Inferior parietal cortex (tissue), 1 donor: ENCODE measurements around the gene THTPA.

Experiments
- DNase-seq: peaks from one replicate; pipeline ENCODE4 v3.0.0-alpha.2; 2016; ENCODE audit errors: extremely low spot score

The THTPA gene

DNA sequence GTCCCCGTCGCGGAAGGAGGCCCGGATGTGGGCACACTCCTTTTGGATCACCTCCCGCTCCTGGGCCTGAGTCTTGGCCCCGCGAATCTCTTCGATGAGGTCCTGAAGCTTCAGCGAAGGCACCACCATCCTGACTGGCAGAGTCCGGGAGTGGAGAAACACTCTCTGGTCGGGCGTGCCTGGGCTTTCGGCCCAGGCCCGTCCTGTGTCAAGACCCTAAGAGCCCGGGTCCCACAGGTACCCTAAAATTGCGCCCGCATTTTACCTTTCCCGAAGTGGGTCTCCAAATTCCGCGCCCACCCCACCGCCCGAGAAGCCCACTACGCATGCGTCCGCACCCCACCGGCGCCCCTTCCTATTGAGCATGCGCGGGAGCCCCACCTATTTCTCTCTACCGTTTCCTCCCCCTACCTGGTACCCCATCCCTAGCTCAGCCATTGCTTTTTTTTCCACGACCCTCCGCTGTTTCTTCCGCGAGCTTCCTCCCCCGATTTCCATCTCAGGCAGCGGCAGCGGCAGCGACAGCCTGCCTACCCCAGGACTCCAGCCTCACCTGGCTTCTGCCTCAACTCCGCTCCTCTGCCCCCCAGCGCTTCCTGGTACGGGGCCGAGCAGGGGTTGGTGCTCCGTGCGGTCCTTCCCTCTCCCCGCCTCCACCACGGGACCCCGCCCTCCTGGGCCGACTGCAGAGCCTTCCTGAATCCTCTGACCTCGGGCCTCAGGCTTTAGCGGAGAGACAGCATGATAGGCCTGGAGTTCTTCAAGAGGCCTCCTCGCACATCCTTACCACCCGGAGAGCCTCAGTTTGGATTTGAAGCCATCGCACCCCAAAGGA is 11.3 kb downstream of the THTPA start, which contains the start of gene AP1G2:
TSS of gene AP1G2 (minus strand) at position 606 of the 835 bp plus-strand sequence. CDS start at position 129, 477 bp downstream.
- DNase-seq: no peak

DNA sequence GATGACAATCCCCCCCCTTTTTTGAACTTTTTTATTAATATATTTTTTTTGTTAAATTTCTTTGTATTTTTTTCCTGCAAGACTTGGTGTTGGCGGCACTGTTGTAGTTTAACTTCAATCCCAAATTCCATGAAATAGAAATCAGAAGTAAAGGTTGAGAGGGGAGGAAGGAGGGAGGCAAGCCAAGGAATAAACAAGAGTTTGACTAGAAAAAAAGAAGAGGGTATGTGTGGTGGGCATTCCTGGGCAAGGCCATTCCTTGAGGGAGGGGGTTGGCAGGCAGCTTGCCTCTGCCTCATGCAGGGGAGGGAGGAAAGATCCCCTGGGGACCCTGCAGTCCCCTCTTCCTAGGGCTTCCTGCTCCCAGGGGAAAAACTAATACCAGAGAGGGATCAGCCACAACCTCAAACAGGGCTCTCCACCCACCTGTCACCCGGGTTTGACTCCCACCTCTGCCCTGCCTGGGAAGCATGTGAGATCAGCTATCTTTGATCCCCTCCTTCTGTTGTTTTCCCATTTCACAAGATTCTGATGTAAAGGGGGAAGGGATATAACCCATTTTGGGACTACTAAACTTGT is 12.0 kb downstream of the THTPA start:
- DNase-seq: no peak

DNA sequence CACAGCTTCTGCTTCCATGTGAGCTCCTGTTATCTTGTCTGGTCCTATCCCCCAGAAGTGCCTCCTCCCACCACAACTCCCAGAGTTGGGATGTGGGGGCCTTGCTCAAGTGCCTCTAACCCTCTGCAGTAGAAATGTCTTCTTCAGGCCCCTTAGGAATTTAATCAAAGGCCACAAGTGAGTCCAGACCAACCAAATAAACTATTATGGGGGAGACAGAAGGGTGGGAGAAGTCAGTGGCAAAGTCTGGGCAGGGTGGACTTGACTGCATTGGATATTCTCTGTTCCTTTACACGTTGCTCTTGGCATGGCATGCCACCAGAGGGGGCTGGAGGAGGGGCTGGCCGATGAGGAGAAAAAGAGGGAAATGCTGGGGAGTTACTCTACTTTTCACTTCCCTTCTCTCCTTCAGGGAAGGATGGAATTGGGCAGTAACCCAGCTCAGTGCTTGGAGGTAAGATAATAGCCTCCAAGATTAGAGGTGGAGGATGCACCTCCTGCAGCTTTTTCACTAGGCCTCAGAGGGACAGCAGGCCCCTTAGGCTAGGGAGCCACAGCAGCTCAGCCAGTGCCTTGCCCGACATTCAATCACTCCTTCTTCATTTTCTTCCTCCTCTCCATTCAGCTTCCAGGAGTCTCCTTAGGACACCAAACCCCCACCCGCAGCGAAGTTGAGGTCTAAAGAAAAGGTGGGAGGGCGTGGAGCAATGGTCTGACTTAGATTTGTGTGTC is 12.7 kb downstream of the THTPA start:
- no peak for DNase-seq

DNA sequence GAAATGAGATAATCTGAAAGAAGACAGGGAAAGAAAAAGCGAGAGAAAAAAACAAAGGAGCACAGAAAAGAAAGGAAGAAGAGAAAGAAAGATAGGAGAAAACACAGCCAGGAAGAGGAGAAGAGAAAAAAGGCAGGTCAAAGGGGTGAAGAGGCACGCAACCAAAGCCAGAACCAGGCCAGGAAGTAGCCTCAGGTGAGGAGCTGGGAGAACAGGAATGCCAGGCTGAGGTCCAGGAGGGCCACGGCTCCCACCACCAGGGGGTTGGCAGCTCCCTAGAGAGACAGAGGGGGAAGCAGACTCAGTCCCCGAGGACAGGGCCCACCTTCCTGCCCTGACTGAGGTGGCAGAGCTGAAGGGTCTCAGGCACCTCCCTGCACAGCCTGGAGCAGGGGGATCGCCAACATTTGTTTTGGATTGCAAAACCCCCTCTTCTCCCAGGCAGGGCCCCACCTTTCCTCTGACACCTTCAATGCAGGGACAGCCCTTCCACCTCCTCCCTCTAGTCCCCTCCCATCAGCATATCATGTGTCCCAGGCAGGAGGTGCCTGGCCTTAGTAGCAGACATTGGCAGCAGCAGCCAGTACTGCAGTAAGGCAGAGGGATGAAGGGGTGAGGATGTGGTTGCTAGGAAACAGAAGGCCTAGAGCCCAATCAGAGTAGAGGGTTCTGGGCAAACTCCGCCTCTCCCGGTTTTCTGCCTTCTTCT is 13.5 kb downstream of the THTPA start:
- DNase-seq: peak; percentile 61

DNA sequence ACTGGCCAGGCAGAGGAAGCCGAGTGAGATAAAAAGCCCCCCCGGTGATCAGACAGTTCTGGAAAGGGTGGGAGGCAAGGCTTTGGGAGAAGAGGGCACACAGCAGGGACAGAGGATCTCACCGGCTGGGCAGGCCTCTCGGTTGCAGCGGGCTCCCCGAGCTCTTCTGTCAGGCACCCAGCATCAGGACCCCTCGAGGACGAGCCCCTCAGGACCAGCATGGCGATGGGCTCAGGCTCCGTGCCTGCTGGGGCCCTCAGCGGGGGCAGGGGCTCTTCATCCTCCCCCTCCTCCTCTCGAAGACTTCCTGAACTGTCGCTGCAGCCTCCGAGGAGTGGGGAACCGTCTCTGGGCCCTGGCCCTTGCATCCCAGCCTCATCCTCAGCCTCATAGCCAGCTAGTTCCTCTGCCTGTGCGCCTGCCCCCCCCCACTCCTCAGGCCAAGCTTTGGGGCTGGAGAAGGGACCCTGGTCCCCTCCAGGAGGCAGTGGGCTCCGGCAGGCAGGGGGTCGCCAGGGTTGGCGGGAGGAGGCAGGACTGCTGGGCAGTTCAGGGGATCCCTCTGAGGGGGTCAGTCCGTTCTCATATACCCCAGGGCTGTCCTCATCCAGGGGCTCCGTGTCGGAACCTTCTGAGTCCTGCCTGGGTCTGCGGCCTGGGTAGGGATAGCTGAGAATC is 14.9 kb downstream of the THTPA start:
- no peak for DNase-seq

DNA sequence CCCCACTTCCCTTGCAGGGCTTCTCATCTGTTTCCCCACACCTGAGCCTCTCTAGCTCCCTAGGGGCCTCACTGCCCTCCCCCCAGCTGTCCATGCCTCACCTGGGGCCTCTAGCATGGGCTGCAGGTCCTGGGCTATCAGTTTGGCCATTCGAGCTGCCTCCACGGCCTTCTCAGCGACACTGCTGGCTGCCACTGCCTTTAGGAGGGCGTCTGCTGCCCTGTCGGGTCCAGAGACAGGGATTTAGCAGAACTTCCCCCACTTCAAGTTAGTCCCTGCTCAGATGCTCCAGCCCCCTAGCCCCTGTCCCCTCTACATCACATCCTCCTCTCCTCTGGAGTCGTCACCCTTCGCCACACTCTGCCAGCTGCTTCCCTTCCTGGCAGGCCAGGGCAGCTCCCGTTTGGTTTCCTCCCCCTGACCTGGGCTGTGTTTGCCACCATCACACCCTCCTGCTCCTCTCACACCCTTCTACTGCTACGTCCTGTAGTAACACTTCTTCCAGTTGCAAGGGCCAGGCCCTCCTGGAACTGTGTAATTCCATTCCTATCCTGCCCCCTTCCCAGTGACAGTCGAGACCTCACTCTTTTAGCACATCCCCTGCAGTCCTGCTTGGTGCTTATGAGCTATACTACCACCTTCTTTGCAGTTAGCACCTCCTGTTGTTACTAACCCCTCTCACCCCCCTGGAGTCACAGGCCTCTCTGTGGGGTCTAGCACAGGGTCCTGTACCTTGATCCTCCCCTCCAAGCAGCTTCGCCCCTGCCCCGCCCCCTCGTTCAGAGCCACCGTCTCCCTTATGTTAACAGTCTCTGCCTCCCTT is 15.8 kb downstream of the THTPA start:
- peak; percentile 1 for DNase-seq

DNA sequence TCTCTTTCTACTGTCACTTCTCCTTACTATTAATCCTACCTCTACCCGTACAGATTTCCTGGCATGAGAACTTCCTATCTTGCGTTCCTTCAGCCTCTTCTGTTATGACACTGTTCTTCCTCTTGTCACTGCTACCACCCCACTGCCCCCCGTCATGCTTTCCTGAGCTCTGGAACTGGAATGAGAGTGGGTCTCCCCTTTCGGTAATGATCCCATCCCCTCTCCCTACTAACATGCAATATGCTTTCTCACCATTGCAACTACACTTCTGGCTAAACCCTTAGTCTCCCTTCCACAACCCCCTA is 16.4 kb downstream of the THTPA start:
- peak; percentile 1 for DNase-seq

DNA sequence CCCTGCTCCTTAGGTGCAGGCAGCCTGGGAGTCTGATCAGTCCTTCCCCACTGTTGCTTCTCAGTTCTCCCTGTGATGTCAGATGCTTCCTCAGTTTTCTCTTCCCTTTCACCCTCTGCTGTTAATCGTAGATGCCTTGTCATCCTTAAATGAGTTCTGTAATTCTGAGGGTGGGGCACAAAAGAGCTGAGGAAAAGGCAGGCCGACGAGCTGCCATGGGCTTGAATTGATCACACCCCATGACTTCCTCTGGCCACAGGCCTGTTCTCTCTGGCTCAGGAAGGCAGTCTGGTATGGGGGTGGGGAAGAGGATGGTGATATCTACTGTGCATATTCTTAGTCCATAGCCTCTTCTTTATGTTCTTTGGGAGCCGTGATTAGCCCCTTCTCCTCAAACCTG is 16.8 kb downstream of the THTPA start:
- no peak for DNase-seq

DNA sequence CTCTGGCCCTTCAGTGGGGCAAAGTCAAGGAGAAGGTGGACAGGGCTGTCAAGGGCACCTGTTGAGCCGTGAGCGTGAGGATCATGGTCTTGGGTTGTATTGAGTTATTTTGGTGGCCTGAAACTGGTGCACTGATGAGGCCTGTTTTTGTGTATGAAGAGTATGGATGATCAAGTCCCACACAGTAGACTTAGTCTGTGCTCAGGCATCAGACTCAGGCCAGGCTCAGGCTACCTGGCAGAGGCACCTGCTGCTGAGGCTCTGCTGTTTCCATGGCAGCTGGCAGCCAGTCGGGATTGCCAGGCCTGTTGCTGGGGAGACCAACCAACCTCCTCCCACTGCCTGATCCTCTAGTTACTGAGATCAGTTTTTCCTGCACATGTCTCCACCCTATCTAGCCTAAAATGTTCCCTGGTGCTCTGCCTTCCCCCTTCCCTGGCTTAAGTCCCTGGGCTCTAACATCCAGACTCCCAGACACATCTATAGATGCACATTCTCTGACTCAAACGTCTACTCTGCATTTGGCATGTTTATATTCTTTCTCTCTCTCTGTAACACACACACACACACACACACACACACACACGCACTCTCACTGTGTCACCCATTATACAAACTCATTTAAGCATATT is 17.4 kb downstream of the THTPA start:
- DNase-seq: peak; percentile 33

DNA sequence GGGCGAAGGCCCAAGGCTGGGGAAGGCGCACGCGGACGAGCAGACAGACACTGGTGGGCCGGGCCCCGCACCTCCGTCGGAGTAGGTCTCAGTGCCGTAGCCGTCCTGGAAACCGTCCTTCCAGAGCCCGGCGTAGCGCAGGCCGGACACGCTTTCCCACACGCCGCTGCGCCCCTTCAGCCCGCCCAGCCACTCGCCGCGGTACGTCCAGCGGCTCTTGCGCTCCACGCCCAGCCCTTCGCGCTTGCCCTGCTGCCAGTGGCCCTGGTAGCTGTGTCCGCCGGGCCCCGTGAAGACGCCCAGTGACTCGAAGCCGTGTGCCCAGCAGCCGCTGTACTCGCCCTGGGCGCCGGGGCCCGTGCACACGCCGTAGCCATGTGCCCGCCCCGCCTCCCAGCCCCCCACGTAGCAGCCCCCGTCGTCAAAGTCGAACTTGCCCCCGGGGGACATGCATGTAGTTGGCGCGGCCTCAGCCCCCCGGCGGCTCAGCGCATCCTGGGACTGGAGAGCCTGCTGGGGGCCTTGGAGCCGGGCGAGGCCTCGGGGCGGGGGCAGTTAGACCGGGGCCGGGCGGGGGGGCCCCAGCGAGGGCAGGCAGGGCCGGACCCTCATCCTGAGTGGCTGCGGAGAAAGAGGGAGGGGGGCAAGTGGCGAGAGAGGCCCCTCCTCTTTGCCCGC is 21.1 kb downstream of the THTPA start:
- peak; percentile 9 for DNase-seq

DNA sequence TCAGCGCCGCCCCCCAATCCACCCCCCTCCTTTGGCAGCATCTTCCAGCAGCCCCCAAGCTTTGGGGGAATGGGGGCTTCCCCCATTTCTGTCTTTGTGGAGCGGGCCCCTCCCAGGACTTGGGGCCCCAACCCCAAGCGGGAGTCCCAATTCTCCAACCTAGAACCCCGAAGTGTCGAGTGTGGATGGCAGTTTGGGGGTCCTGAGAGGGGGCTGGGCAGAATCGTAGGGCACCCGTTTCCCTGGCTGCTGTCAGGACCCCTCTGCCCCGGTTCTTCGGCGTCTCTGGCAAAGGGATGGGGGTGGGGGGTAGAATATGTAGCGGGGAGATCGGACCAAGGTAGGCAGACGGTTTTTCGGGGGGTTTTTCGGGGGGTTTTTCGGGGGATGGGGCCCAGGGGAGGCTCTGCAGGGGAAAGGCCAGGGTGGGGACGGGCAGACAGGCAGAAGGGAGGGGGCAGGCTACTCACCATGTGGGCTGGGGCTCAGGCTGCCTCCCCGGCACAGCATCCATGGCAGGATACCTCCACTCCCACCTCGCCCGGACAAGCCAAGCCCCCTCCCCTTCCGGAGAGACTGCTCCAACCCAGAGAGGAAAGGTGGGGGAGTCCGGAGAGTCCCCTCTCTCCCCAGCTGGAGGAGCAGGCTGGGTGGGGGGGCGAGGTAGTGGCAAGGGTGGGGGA is 21.8 kb downstream of the THTPA start:
- DNase-seq: no peak

DNA sequence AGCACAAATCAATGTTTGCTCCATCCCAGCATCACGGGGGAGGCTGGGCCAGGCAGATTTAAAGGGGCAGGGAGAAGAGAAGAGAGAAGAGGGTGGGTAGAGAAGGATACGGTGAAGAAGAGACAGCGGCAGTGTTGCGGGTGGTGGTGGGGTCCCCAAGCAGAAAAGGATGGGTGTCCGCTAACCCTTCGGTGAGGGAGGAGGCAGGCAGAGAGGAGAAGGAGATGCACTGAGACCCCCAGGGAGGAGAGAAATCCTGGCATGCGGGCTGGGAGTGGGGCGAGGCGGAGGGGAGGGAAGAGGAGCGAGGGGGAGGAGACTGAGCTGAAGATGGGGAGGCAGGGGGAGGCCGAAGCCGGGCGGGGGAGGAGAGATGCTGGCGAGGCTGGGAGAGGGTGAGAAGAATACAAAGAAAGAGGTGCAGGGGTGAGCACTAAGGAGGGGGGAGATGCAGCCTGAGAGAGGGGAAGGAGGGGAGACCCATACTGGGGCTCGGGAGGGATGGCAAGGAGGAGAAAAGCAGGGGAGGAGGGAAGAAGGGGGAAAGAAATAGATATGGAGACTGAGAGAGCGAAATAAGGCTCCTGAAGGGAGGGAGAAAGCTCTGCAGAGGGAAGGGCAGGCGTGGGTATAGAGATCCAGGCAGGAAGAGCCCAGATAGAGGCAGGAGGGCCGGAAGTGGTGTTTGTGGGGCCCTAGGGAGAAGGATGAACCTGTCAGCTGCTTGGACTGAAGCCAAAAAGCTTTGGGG is 22.7 kb downstream of the THTPA start, which contains the start of gene JPH4:
TSS of gene JPH4 (minus strand) at position 231 of the 751 bp plus-strand sequence. CDS start 1,337 bp downstream, outside the sequence.
- peak; percentile 38 for DNase-seq

DNA sequence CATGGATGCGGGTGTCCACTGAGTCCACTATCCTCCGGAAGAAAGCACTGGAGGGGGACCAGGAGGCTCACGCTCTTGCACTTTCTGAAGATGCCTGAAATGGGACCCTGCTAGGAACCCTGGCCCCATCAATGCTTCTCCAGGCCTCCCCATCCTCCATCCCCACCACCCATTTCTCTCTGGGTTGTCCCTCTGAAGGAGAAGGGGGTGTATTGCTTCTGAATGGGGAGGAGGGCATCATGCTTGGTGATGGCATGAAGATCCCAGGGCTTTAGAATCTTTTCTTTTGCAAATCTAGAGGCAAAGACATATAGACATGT is 23.2 kb downstream of the THTPA start:
- no peak for DNase-seq

DNA sequence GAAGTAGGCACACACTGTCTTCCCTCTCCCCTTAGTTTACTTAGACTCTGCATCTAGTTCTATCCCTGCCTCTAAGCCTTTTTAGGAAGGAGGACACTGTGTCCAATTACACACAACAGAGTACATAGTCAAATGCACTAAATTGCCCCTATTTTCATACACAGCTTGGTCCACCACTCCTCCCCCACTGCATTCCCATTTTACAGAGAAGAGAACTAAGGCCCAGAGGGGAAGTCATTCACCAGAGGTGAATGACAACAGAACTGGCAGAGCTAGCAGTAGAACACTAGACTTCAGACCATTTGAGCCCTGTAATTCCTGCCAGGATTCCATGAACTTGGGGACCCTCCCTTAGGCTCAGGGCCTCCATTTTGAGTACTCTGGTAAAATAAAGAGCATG is 23.7 kb downstream of the THTPA start:
- DNase-seq: no peak

DNA sequence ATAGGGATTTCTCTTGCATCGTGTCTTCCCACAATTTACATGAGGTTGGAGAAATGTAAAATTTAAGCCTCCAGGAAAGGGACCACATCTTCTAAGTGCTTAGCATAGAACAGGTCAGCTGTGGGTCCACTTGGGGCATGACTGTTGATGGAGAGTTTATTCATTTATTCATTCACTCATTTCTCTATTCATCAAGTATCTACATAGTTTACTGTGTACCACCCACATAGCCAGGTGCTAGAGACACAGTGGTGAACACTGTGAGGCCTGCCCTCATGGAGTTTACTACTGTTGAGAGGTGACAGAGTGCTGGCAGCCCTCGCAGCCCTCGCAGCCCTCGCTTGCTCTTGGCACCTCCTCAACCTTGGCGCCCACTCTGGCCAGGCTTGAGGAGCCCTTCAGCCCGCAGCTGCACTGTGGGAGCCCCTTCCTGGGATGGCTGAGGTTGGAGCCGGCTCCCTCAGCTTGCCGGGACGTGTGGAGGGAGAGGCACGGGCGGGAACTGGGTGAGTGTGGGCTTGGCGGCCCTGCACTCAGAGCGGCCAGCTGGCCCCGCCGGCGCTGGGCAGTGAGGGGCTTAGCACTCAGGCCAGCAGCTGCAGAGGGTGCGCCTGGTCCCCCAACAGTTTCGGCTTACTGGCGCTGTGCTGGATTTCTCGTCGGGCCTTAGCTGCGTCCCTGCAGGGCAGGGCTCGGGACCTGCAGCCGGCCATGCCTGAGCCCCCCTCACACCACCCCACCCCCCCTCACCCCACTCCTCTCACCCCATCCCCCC is 24.3 kb downstream of the THTPA start:
- DNase-seq: no peak

DNA sequence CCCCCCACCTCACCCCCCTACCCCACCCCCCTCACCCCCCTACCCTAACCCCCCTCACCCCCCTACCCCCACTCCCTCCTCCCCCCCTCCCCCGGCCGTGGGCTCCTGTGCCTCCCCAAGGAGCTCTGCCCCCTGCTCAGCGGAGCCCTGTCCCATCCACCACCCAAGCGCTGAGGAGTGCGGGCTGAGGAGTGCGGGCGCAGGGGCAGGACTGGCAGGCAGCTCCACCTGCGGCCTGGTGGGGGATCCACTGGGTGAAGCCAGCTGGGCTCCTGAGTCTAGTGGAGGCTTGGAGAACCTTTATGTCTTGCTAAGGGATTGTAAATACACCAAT is 24.8 kb downstream of the THTPA start:
- no peak for DNase-seq

DNA sequence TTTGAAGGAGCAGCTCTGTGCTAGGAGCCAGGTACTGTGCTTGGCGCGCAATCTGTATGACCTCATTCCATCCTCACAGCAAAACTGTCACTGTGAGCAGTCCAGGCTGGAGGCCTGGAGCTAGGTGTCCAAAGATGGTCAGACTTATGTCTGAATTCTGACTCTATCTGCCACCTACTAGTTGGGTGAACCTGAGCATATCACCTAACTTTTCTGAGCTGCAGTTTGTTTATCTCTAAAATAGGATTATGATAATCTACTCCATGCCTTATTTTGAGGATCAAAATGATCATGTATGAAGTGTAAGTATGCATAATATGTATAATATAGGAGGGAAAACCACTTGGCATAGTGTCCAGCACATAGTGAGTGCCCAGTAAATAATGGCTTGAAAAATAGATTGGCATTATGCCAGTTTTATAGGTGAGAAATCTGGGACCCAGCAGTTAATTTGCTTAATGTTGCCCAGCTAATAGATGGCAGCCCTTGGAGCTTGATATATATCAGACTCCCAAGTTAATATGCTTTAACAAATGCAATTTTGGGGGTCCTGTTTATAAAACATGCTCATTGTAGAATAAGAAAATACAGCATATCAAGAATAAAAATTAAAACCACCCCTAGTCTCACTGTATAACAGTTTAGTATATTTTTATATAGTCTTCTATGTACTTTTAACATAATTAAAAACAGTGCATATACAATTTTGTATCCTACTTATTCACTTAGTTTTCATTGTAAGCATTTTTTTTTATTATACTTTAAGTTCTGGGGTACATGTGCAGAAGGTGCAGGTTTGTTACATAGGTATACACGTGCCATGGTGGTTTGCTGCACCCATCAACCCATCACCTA is 27.1 kb downstream of the THTPA start:
- no peak for DNase-seq
